Activated CD8-positive, alpha-beta memory T cell treated with anti-CD3 and anti-CD28 coated beads, Interleukin-2, amount 50 U/mL, for 48 hours (primary cell): ENCODE data around the gene RAP1GAP2.
"Not testable (repeated sequence)": the region's sequence is repeated elsewhere in the genome, so short reads cannot be mapped to it uniquely, and the experiment has no call there.

ENCODE experiments used
- DNase-seq: peaks from one replicate; pipeline ENCODE4 v3.0.0-alpha.2; 2020

The RAP1GAP2 gene

GRCh38 chr17:2815781-2816185, 19.5 kb downstream of the RAP1GAP2 start:
- no peak for DNase-seq

- DNase-seq: no peak
Measured at GRCh38 chr17:2816688-2817087, 20.4 kb downstream of the RAP1GAP2 start.

- not testable (repeated sequence) for DNase-seq
Measured at GRCh38 chr17:2819294-2819693, 23.1 kb downstream of the RAP1GAP2 start.

GRCh38 chr17:2819921-2820501, 23.8 kb downstream of the RAP1GAP2 start:
- no peak for DNase-seq

GRCh38 chr17:2821868-2822267, 25.6 kb downstream of the RAP1GAP2 start:
- no peak for DNase-seq

- DNase-seq: no peak
Measured at GRCh38 chr17:2822358-2822757, 26.1 kb downstream of the RAP1GAP2 start.

GRCh38 chr17:2825253-2825970, 29.2 kb downstream of the RAP1GAP2 start:
- no peak for DNase-seq

- DNase-seq: peak; percentile 98
Measured at GRCh38 chr17:2828397-2829038, 32.3 kb downstream of the RAP1GAP2 start.

GRCh38 chr17:2830678-2831077, 34.4 kb downstream of the RAP1GAP2 start:
- no peak for DNase-seq

GRCh38 chr17:2835780-2836179, 39.5 kb downstream of the RAP1GAP2 start:
- no peak for DNase-seq

GRCh38 chr17:2837147-2837561, 40.9 kb downstream of the RAP1GAP2 start:
- DNase-seq: no peak

GRCh38 chr17:2841606-2842005, 45.4 kb downstream of the RAP1GAP2 start:
- DNase-seq: no peak

- DNase-seq: no peak
Measured at GRCh38 chr17:2842464-2842863, 46.2 kb downstream of the RAP1GAP2 start.

GRCh38 chr17:2844416-2844815, 48.2 kb downstream of the RAP1GAP2 start:
- DNase-seq: no peak

- DNase-seq: no peak
Measured at GRCh38 chr17:2847381-2848333, 51.4 kb downstream of the RAP1GAP2 start.

- no peak for DNase-seq
Measured at GRCh38 chr17:2849327-2849670, 53.1 kb downstream of the RAP1GAP2 start.

GRCh38 chr17:2850991-2851390, 54.8 kb downstream of the RAP1GAP2 start:
- no peak for DNase-seq

- no peak for DNase-seq
Measured at GRCh38 chr17:2851615-2852014, 55.4 kb downstream of the RAP1GAP2 start.

- no peak for DNase-seq
Measured at GRCh38 chr17:2852221-2852620, 56.0 kb downstream of the RAP1GAP2 start.

- no peak for DNase-seq
Measured at GRCh38 chr17:2852729-2853282, 56.6 kb downstream of the RAP1GAP2 start.

- DNase-seq: peak; percentile 60
Measured at GRCh38 chr17:2853283-2854142, 57.3 kb downstream of the RAP1GAP2 start.
